ENCODE data around the gene PCDH9.
"Not testable (repeated sequence)": the region's sequence is repeated elsewhere in the genome, so short reads cannot be mapped to it uniquely, and the experiment has no call there.

Gene PCDH9

GRCh38 chr13:66627512-66627911, 602.6 kb downstream of the PCDH9 start:
- DNase-seq = no peak

- DNase-seq = no peak
Observed at GRCh38 chr13:66624302-66624701, 605.8 kb downstream of the PCDH9 start.

DNA sequence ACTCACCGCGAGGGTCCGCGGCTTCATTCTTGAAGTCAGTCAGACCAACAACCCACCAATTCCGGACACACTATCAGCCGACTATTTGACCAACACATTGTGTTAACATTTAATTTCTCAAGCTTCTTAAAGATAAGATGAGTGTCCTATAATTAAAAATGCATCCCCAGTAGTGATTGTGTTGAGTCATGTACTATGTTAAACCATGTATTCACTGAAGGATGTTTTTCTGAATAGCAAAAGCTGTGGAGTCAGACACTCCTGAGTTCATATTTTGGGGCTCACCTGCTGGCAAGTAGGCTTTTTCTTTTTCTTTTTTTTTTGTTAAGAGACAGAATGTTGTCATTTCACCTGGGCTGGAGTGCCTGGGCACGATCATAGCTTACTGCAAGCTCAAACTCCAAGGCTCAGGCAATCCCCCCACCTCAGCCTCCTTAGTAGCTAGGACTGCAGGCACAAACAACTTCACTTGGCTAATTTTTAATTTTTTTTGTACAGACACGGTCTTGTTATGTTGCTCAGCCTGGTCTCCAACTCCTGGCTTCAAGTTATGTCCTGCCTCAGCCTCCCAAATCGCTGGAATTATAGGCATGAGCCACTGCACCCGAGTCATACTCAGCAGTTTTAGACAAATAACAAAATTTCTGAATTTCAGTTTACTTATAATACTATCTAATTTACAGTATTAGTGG, 606.9 kb downstream of the PCDH9 start:
- DNase-seq = no peak

DNA sequence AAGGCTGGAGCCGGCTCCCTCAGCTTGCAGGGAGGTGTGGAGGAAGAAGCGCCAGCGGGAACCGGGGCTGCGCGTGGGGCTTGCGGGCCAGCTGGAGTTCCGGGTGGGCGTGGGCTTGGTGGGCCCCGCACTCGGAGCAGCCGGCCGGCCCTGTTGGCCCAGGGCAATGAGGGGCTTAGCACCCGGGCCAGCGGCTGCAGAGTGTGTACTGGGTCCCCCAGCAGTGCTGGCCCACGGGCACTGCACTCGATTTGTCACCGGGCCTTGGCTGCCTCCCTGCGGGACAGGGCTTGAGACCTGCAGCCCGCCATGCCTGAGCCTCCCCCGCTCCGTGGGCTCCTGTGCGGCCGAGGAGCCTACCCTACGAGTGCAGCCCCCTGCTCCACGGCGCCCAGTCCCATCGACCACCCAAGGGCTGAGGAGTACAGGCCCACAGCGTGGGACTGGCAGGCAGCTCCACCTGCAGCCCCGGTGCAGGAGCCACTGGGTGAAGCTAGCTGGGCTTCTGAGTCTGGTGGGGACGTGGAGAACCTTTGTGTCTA, 608.2 kb downstream of the PCDH9 start:
- not testable (repeated sequence) for DNase-seq

DNA sequence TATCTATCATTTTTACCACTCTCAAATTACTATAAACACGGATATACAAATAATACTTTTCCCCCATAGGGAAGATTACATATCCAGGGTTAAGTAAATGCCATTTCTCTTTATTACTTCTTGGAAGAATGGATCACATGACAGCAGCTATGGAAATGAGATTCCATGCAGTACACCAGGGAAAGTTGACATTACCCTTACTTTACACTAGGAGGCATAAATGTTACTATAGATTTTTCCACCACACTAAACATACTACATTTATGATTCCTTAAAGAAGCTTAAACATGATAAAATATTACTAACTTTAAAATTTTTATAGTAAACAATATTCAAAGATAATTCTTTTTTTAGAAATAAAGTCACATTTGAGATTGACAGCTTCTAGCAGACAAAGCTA, 611.4 kb downstream of the PCDH9 start:
- no peak for DNase-seq

- DNase-seq = no peak
Observed at GRCh38 chr13:66617786-66618185, 612.4 kb downstream of the PCDH9 start.

DNA sequence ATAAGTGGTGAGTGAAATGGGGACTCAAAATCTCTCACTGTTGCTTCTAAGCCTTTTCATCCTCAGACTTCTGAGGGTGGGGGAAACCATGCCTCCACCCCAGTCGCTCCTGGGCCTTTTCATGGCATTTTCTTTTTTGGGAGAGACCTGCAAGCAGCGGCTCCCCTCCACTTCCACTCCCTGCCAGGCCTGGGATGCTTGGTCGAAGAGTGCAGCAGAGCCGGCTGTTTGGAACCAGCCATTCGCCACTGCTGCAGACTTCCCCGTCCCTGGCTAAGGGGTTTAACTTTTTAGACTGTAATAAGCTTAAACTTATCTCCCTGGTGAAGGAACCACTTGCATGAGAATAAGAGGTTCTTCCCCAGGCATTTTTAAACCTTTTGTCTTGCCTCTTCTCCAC, 617.2 kb downstream of the PCDH9 start:
- no peak for DNase-seq

GRCh38 chr13:66586489-66586888, 643.6 kb downstream of the PCDH9 start:
- DNase-seq = no peak

GRCh38 chr13:66585669-66586203, 644.4 kb downstream of the PCDH9 start:
- DNase-seq = no peak

DNA sequence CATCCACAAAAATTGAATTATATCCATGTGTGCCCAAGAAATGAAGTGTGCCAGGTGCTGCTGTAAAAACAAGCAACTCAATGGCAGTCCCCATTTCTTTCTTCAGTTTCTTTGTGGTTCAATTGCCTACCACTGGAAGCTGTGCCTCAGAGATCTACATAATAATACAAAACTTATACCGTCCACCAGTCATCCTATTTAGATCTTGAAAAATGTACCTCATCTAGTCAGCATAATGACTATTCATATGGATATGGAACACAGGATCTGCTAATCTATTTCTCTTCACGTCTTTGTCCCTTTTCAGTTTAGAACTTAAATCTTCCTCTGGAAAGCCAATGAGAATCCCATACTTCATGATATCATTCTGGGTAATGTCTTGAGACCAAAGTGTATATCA, 648.5 kb downstream of the PCDH9 start:
- DNase-seq = no peak

DNA sequence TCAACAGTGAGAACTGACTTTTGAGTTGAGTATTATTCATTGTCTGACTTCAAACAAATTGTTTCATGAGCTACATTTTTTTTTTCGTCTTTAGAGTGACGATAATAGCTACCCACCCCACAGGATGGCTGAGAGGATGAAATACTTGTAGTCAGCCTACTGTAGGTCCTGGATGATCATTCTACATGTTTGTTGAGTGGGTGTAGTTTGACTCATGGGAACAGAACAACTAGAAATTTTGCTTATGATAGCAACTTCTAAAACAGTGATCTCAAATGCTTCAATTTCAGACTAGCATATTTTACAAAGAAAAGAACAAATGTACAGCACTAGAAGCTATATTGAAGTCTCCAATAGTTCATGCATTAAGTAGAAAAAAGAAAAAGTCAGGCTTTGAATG, 651.8 kb downstream of the PCDH9 start:
- no peak for DNase-seq

DNA sequence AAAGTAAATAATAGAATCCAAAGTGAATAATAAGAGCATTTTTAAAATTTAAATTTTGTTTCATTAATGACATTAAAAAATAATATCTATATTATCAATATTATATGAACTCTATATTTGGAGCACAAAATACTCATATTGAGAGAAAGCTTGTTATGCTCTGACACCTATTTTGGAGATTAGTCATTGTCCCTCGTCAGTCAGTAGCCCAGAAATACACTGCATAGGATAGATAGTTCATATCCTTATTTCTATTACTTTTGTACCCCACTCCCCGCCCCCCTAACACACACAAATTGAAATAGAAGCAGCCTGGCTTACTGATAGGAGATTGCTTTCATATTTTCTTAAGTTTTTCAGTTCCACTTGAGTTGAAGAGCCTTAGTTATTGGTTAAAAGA, 652.8 kb downstream of the PCDH9 start:
- DNase-seq = no peak

- DNase-seq = no peak
Observed at GRCh38 chr13:66576381-66576780, 653.8 kb downstream of the PCDH9 start.

DNA sequence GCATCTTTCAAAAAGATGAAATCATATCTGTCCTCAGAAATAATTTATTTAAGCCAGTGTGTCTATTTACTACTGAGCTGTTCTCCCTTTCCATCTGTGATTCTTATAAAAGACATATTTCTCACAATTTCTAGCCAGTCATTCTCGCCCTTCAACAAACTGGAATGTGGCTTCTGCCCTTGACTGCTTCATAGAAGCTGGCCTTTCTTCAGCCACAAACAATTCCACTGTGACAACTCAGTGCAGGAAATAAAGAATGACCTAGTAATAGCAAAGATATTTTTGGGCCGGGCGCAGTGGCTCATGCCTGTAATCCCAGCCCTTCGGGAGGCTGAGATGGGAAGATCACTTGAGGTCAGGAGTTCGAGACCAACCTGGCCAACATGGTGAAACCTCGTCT, 655.5 kb downstream of the PCDH9 start:
- no peak for DNase-seq

- DNase-seq = no peak
Observed at GRCh38 chr13:66567899-66568612, 662.1 kb downstream of the PCDH9 start.

DNA sequence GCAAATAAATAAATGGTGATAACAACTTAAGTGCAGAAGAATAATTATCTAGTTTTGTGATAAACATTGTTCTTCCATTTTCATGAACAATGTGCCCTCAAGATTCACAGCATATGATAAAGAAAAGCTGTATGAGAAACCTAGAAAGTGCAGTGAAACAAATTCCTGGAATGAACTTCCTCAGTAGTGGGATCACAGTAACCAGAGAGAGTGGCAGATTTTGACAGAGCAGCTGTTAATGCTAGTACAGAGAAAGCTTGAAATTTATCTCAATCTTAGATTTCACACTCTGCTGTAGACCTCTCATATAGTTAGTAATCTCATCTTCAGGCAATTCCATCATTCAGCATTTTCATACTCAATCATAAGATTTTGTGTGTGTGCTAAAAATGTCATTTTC, 664.9 kb downstream of the PCDH9 start:
- DNase-seq = no peak

GRCh38 chr13:66563076-66563475, 667.1 kb downstream of the PCDH9 start:
- no peak for DNase-seq

DNA sequence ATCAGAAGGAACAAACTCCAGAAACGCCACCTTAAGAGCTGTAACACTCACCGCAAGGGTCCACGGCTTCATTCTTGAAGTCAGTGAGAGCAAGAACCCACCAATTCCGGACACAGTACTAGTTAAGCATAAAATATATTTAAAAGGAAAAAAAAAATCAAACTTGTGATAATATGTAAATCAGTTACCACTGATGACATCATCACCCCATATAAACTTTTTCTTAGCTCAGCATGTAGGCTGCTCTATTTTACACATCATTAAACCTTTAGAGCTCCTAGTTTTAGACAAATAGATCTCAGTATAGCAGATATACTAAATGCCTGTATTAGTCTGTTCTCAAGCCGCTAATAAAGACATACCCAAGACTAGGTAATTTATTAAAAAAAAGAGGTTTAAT, 668.1 kb downstream of the PCDH9 start:
- DNase-seq = no peak

- no peak for DNase-seq
Observed at GRCh38 chr13:66560991-66561390, 669.1 kb downstream of the PCDH9 start.

GRCh38 chr13:66560189-66560588, 669.9 kb downstream of the PCDH9 start:
- no peak for DNase-seq

DNA sequence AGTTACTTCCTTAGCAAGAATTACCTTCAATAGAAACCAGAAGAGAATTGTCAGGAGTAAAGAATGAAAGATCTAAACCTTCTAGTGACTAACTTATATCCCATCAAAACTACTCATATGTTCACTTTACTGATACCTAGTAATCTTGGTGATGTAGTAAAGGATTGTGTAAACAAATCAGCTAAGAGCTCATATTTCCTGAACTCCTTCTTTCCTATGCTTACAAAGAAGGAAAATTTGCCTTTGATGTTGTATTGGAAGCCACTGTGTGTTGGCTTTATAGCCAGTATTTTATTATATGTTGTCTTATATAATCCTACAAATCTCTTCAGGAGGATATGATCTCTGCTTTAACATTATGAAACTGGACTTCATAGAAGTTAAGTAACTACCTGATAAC, 671.0 kb downstream of the PCDH9 start:
- no peak for DNase-seq

DNA sequence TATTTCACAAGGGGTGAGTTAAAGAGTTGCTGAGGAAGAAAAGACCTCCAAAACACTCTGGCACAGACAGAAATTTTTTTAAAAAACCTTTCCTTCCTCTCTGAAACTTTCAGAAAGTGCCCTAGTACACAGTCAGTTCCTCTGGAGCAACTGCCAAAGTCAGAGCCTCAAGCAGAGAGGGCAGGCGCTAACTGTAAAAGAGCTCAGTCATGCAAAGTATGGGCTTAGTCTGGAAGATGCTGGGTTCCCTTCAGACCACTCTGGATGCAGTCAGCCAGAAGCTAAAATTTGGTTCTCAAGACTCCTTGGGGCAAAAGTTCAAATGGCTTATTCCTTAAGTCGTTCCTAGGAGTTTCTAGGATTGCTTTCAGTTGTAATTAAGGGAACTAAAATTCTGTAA, 671.6 kb downstream of the PCDH9 start:
- DNase-seq = no peak

DNA sequence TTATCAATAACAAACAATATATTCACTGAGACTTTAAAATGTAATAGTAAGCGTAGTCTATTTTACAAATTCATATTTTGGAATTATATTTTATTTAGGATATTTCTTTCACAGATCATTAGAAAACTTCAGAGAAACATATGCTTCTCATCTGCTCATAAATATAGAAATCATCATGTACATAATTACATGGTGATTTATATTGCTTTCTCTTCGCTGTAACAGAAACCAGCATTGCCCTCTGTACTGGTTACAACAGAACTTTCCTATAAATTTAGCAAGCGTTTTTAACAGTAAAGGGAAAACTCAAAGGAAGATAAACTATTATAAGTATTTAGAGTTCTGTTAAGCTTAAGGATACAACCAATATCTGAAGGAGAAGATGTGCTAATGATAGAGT, 672.8 kb downstream of the PCDH9 start:
- no peak for DNase-seq

DNA sequence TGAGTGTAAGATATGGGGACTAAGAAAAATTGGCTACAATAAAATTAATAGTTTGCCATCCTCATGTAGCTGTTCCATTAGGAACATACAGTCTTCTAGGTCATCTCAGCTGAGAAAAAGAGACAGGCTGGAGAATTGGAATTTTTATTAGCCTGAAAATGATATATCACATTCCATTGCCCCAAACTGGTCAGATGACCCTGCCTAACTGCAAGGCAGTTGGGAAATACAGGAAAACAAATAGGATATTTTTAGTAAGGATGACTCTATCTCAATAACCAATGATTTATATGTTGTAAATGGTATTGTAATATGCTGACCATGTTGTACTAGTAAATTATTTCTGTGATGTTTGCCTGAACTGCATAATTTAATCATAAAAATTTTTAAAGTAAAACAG, 673.8 kb downstream of the PCDH9 start:
- no peak for DNase-seq
